ENCODE measurements around the gene RGS1.

DNA sequence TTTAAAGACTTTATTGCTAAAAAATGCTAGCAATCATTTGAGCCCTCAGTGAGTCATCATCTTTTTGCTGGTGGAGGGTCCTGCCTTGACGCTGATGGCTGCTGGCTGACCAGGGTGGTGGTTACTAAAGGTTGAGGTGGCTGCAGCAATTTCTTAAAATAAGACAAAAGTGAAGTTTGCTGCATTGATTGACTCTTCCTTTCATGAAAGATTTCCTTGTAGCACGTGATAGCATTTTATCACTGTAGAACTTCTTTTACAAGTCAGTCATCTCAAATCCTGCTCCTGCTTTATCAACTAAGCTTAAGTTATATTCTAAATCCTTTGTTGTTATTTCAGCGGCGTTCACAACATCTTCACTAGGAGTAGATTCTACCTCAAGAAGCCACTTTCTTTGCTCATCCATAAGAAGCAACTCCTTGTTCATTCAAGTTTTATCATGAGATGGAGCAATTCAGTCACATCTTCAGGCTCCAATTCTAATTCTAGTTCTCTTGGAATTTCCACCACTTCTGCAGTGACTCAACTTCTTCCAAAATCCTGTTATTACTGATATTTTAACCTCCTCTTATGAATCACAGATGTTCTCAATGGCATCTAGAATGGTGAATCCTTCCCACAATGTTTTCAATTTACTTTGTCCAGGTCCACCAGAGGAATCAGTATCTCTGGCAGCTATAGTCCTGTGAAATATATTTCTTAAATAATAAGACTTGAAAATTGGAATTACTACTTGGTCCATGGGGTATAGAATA lies 17.6 kb upstream of the RGS1 start:
- no peak for TF ChIP-seq CTCF (IDR thresholded peaks at IDR 0.05)
- TF ChIP-seq POLR2A (IDR thresholded peaks at IDR 0.05): no peak
